Testis (tissue), 2 donors: ENCODE results near the gene CD101.

ENCODE experiments used
- POLR2A ChIP-seq: fragments of 450-650 bp; IDR thresholded peaks from one replicate; pipeline ENCODE4 v1.6.1; 2017; ENCODE audit warnings: antibody characterized with exemption, mild to moderate bottlenecking, moderate library complexity
- TF ChIP-seq, protein P1 (sequence below), 3 experiments: fragments of 450-650 bp in 2 of 3; fragments of 200-600 bp in 1 of 3; sonication (generic) in 1 of 3; IDR thresholded peaks; one replicate each; pipeline ENCODE4 v1.5.1; 2016 to 2019; ENCODE audit warnings: antibody characterized with exemption in 3 of 3, mild to moderate bottlenecking in 2 of 3, moderate library complexity in 1 of 3

DNA sequence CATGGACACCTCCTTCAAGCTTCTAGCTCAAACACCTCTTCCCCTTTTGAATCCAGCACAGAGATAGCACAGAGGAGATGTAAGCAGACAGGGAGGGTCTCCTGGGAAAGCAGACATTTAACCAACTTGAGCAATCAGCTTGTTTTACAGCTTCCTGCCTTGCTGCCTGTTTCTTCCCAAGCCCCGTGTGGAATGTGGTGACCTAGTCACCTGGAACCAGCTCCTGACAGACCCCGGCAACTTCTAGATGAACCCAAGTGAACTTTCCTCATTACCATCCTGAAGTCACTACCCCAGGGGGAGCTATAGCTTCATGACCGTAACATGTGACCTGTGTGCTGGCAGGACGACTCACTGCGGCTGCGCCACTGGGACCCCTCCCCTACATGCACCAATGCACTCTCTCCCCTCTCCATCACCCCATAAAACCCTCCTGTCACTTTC lies 34.5 kb downstream of the CD101 start:
- TF ChIP-seq POLR2A = no peak
- TF ChIP-seq, protein P1, sequence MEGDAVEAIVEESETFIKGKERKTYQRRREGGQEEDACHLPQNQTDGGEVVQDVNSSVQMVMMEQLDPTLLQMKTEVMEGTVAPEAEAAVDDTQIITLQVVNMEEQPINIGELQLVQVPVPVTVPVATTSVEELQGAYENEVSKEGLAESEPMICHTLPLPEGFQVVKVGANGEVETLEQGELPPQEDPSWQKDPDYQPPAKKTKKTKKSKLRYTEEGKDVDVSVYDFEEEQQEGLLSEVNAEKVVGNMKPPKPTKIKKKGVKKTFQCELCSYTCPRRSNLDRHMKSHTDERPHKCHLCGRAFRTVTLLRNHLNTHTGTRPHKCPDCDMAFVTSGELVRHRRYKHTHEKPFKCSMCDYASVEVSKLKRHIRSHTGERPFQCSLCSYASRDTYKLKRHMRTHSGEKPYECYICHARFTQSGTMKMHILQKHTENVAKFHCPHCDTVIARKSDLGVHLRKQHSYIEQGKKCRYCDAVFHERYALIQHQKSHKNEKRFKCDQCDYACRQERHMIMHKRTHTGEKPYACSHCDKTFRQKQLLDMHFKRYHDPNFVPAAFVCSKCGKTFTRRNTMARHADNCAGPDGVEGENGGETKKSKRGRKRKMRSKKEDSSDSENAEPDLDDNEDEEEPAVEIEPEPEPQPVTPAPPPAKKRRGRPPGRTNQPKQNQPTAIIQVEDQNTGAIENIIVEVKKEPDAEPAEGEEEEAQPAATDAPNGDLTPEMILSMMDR (IDR thresholded peaks at IDR 0.05) = no peak
